Measurements from ENCODE around the gene DYNLT4.
"Not testable (repeated sequence)": the region's sequence is repeated elsewhere in the genome, so short reads cannot be mapped to it uniquely, and the experiment has no call there.

DNA sequence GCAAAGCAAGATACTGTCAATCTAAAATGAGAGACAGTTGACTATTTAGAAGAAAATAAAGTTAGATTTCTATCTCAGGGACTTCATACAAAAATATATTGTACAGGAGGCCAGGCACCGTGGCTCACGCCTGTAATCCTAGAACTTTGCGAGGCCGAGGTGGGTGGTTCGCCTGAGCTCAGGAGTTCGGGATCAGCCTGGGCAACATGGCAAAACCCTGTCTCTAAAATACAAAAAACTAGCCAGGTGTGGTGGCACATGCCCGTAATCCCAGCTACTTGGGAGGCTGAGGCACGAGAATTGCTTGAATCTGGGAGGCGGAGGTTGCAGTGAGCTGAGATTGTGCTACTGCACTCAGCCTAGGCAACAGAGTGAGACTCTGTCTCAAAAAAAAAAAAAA lies 8.8 kb upstream of the DYNLT4 start:
- not testable (repeated sequence) for TF ChIP-seq POLR2A, EP300 (IDR thresholded peaks at IDR 0.05)

Measured in suprapubic skin (tissue), 2 donors.